GM12878 (cell line): ENCODE data around the gene SLC35F2. TPM values are rescaled to one million over a fixed set of nuclear protein-coding genes. Genes with fewer than 3 reads are reported as not detected.

ENCODE experiments used
- ATAC-seq: fragments of 200-7000 bp; cut with Tn5 transposase; 3 replicates; pipeline ENCODE4 v1.9.1; 2020; ENCODE audit warnings: mild to moderate bottlenecking, moderate library complexity
- BruUV-seq: library from RNA; stranded (reverse); fragments of 400-500 nt; replicated peaks from 2 replicates; lab custom pipeline; 2021; lab: Mats Ljungman, UMichigan
- CTCF ChIA-PET: fragments of 300-600 bp; sonication (Branson Sonifier 250); formaldehyde crosslinking; extraction: SDS; loops from one replicate; lab custom pipeline; 2021; ENCODE audit warnings: inconsistent platforms; lab: Yijun Ruan, JAX
- POLR2A ChIA-PET: fragments of 350-600 bp; formaldehyde crosslinking; extraction: SDS; loops from one replicate; lab custom pipeline; 2021; ENCODE audit warnings: inconsistent platforms; lab: Charles Lee
- RAD21 ChIA-PET: fragments of 300-600 bp; sonication (Branson Sonifier 250); formaldehyde crosslinking; loops from one replicate; lab custom pipeline; 2023; ENCODE audit warnings: antibody characterized with exemption; ENCODE audit not compliant: unreplicated experiment; lab: Charles Lee
- SMC1A ChIA-PET: fragments of 300-600 bp; sonication (Branson Sonifier 250); formaldehyde crosslinking; loops from one replicate; lab custom pipeline; 2023; ENCODE audit not compliant: unreplicated experiment, uncharacterized antibody; lab: Charles Lee
- DNase-seq: peaks from one replicate; pipeline ENCODE4 v3.0.0-alpha.2; 2011; ENCODE audit warnings: low read depth, low spot score
- FAIRE-seq: peaks from 3 replicates; lab custom pipeline; 2011; peaks lifted over from hg19 to GRCh38; lab: Jason Lieb, UNC
- H2AFZ ChIP-seq: 2 replicates; pipeline ENCODE4 v1.6.0; 2011; ENCODE audit warnings: low read depth, low read length, control low read depth; ENCODE audit not compliant: control insufficient read depth
- H3K27ac ChIP-seq: 2 replicates; pipeline ENCODE4 v1.5.1; 2011; ENCODE audit warnings: control low read depth; ENCODE audit not compliant: control insufficient read depth, insufficient read depth
- H3K27me3 ChIP-seq, 2 experiments: replicated peaks in 1 of 2; 2 replicates each; pipeline versions ENCODE4 v1.6.0 to v1.6.1; 2011; ENCODE audit warnings: low read length in 1 of 2; ENCODE audit not compliant: control insufficient read depth in 2 of 2, insufficient read depth in 2 of 2
- H3K36me3 ChIP-seq, 2 experiments: 2 replicates each; pipeline ENCODE4 v1.5.1; 2011; ENCODE audit warnings: low read length in 1 of 2; ENCODE audit not compliant: control insufficient read depth in 2 of 2, insufficient read depth in 2 of 2
- H3K4me1 ChIP-seq: 2 replicates; pipeline ENCODE4 v1.6.1; 2011; ENCODE audit warnings: mild to moderate bottlenecking, low read length, moderate library complexity, mixed read lengths; ENCODE audit not compliant: control insufficient read depth, insufficient read depth
- H3K4me2 ChIP-seq: 2 replicates; pipeline ENCODE4 v1.6.0; 2011; ENCODE audit warnings: control low read depth; ENCODE audit not compliant: control insufficient read depth, insufficient read depth
- H3K4me3 ChIP-seq: fragments of 200-600 bp; sonication (generic); 2 replicates; pipeline ENCODE4 v1.5.1; 2016
- H3K79me2 ChIP-seq: 2 replicates; pipeline ENCODE4 v1.6.0; 2011; ENCODE audit warnings: low read length; ENCODE audit not compliant: control insufficient read depth, insufficient read depth
- H3K9ac ChIP-seq: 2 replicates; pipeline ENCODE4 v1.8.0; 2011; ENCODE audit warnings: low read length, control low read depth, mixed read lengths; ENCODE audit not compliant: control insufficient read depth, insufficient read depth
- H3K9me3 ChIP-seq: replicated peaks from 3 replicates; pipeline ENCODE4 v1.5.1; 2011; ENCODE audit warnings: mild to moderate bottlenecking, low read length; ENCODE audit not compliant: control insufficient read depth, insufficient read depth
- H4K20me1 ChIP-seq: 2 replicates; pipeline ENCODE4 v1.6.0; 2011; ENCODE audit not compliant: control insufficient read depth, insufficient read depth
- ATF3 ChIP-seq: IDR thresholded peaks from 2 replicates; pipeline ENCODE4 v1.6.1; 2011; ENCODE audit warnings: low read depth, mild to moderate bottlenecking, low read length, moderate library complexity, borderline replicate concordance; ENCODE audit errors: extremely low read depth
- ETV6 ChIP-seq, 2 experiments: fragments of 450-650 bp in 1 of 2; IDR thresholded peaks in 1 of 2; conservative IDR thresholded peaks in 1 of 2; 2 replicates each; pipeline ENCODE4 v1.6.1; 2014; ENCODE audit warnings: antibody characterized with exemption in 1 of 2, borderline replicate concordance in 1 of 2, low read depth in 1 of 2, mild to moderate bottlenecking in 1 of 2, moderate library complexity in 1 of 2
- HDAC6 ChIP-seq: fragments of 200-600 bp; sonication (generic); IDR thresholded peaks from one replicate; pipeline ENCODE4 v1.8.0; 2017; ENCODE audit warnings: antibody characterized with exemption; ENCODE audit not compliant: unreplicated experiment
- NR2C1 ChIP-seq: fragments of 450-650 bp; IDR thresholded peaks from 2 replicates; pipeline ENCODE4 v1.6.1; 2017; ENCODE audit warnings: antibody characterized with exemption, mild to moderate bottlenecking, moderate library complexity
- RB1 ChIP-seq: fragments of 450-650 bp; formaldehyde crosslinking; IDR thresholded peaks from 2 replicates; pipeline ENCODE4 v1.6.1; 2017; ENCODE audit warnings: mild to moderate bottlenecking, borderline replicate concordance
- SPI1 ChIP-seq: IDR thresholded peaks from 2 replicates; pipeline ENCODE4 v1.6.1; 2011; ENCODE audit warnings: low read depth, mild to moderate bottlenecking, low read length, moderate library complexity, borderline replicate concordance; ENCODE audit not compliant: insufficient read depth
- ZNF622 ChIP-seq: fragments of 450-650 bp; IDR thresholded peaks from 2 replicates; pipeline ENCODE4 v1.6.1; 2017; ENCODE audit warnings: mild to moderate bottlenecking, inconsistent platforms
- ZZZ3 ChIP-seq: IDR thresholded peaks from 2 replicates; pipeline ENCODE4 v1.6.1; 2011; ENCODE audit warnings: low read depth; ENCODE audit not compliant: control insufficient read depth, insufficient read length
- WGBS: methylation state at CpG from one replicate; pipeline ENCODE4 v1.1.6; 2016; ENCODE audit warnings: low lambda C conversion rate; ENCODE audit not compliant: insufficient replicate concordance, insufficient coverage; ENCODE audit errors: missing lambda C conversion rate; 5-methylcytosine and 5-hydroxymethylcytosine counted together
- in situ Hi-C: fragments of 300-500 bp; cut with MboI; formaldehyde crosslinking; loops from 9 replicates; pipeline ENCODE4 v1.14.3; 2018; ENCODE audit warnings: mixed read lengths
- intact Hi-C: fragments of 100-400 bp; cut with micrococcal nuclease; formaldehyde crosslinking; loops from one replicate; pipeline ENCODE4 v1.14.2; 2022; ENCODE audit not compliant: unreplicated experiment
- polyA plus RNA-seq, 11 experiments: library from polyadenylated mRNA; depleted of rRNA in 4 of 11; unstranded in 6 of 11; stranded (reverse) in 5 of 11; fragments of >200 nt; fragmentation: Nextera tagmentation in 4 of 11; fragmentation: Illumina TruSeq in 1 of 11; extraction: Ambion mirVana in 4 of 11; extraction: Trizol in 1 of 11; gene quantifications; 1 replicate in 1 of 11; 2 replicates in 10 of 11; pipeline versions ENCODE4 v1.2.1 to v1.2.3, GENCODE V29; 2011 to 2016; ENCODE audit warnings: inconsistent platforms in 2 of 11, missing spikeins in 2 of 11, low read depth in 1 of 11
- total RNA-seq, 4 experiments: library from RNA; depleted of rRNA in 3 of 4; stranded (reverse); fragments of >200 nt in 3 of 4; fragmentation: Illumina TruSeq in 1 of 4; extraction: Trizol in 1 of 4; gene quantifications; 2 replicates each; pipeline versions ENCODE4 v1.2.1 to v1.2.3, GENCODE V29; 2013 to 2021

SLC35F2 gene
- total and polyA plus RNA-seq, 10 of the 15 experiments (the other 5 are each of a cell fraction or from before 2014, with no cell fraction given): 15.2 to 48.8 (median 40.1) TPM

GRCh38 chr11:107851704-107852310, 6.8 kb downstream of the SLC35F2 start:
- H2AFZ ChIP-seq: no peak overlapping the region
- peaks cover 0 to 5% of the 10 kb centered on the region in 2 experiments; a peak in 2 of 4 replicates for H3K36me3 ChIP-seq
- intact Hi-C loops: no loop called here
- in situ Hi-C loops: no loop called here
- ChIA-PET SMC1A (interaction anchor here (1.2 to 3.4 kb wide), 3 partner anchors 11 to 21 kb away, joined by 3 to 10 read pairs (median 4); no protein-coding TSS in a partner anchor), RAD21 (no interaction called here), CTCF (no interaction called here), POLR2A (interaction anchor here (1.0 to 1.2 kb wide), 2 partner anchors 10 to 26 kb away, joined by 3 to 9 read pairs; no protein-coding TSS in a partner anchor)
- BruUV-seq: no TSS peak
- H3K27ac ChIP-seq: no peak overlapping the region
- no peak overlapping the region for H3K4me3 ChIP-seq
- no peak for ATAC-seq
- no peaks in the 10 kb centered on the region for H3K9me3 ChIP-seq
- no peaks in the 10 kb centered on the region for H4K20me1 ChIP-seq
- no peak overlapping the region for H3K9ac ChIP-seq
- WGBS: 72% methylated on average over 4 of the region's 4 CpGs
- no peak overlapping the region for H3K4me2 ChIP-seq
- H3K4me1 ChIP-seq: peaks cover 19% of the 10 kb centered on the region
- peaks cover 77% of the 10 kb centered on the region for H3K79me2 ChIP-seq
- TF ChIP-seq RB1 (no peak), ATF3 (no peak), NR2C1 (no peak), ZNF622 (no peak), ZZZ3 (no peak)
- no peak for DNase-seq
- FAIRE-seq: no peak
- H3K27me3 ChIP-seq: no peaks in the 10 kb centered on the region

GRCh38 chr11:107849790-107850189, 8.8 kb downstream of the SLC35F2 start:
- Histone ChIP-seq H3K9ac (no peak overlapping the region), H3K9me3 (no peaks in the 10 kb centered on the region), H4K20me1 (no peaks in the 10 kb centered on the region), H2AFZ (no peak overlapping the region), H3K27ac (no peak overlapping the region), H3K27me3 (no peaks in the 10 kb centered on the region), H3K4me2 (no peak overlapping the region), H3K36me3 (peaks cover 0 to 5% of the 10 kb centered on the region in 2 experiments; a peak in 2 of 4 replicates), H3K4me1 (peaks cover 16% of the 10 kb centered on the region), H3K79me2 (peaks cover 75% of the 10 kb centered on the region)
- POLR2A ChIA-PET: interaction anchor here (0.5 to 1.0 kb wide), 4 partner anchors 9 to 77 kb away, joined by 3 to 5 read pairs (median 4); no protein-coding TSS in a partner anchor
- DNase-seq (no peak), FAIRE-seq (no peak), ATAC-seq (peak; percentile 71)
- CTCF ChIA-PET: interaction anchor here (0.7 to 1.1 kb wide), 2 partner anchors 9 to 13 kb away, joined by 3 to 4 read pairs; no protein-coding TSS in a partner anchor
- RAD21 ChIA-PET: interaction anchor here (0.7 to 1.3 kb wide), 2 partner anchors 10 to 15 kb away, joined by 3 to 4 read pairs; no protein-coding TSS in a partner anchor
- intact Hi-C loops: no loop called here
- no TSS peak for BruUV-seq
- in situ Hi-C loops: no loop called here
- SMC1A ChIA-PET: interaction anchor here (1.2 to 3.4 kb wide), 3 partner anchors 9 to 26 kb away, joined by 3 to 12 read pairs (median 10); no protein-coding TSS in a partner anchor
- TF ChIP-seq SPI1: peak; percentile 32; the same call in 1 of the 2 replicates
- TF ChIP-seq HDAC6: no peak
- TF ChIP-seq ETV6 (conservative IDR thresholded peaks at IDR 0.05 in 1 of 2, IDR thresholded peaks at IDR 0.05 in 1 of 2; ENCODE audit: borderline replicate concordance in 1 of 2, low read depth in 1 of 2): no peak
- TF ChIP-seq, all 136 proteins: peak for 1
- H3K4me3 ChIP-seq: 0 out of 2 replicates have a peak overlapping the region, but pooled peaks have one; percentile 23
